ENCODE measurements around the gene LRRC61. TPM values are rescaled to one million over a fixed set of nuclear protein-coding genes. Genes with fewer than 3 reads are reported as not detected.

LRRC61 gene
- total RNA-seq, 1 donor from 2014 or later, result not detected

GRCh38 chr7:150358988-150359621, 36.0 kb downstream of the LRRC61 start:
- Mint-ChIP-seq H3K9me3 (ENCODE audit: unreplicated experiment) (no peaks in the 10 kb centered on the region), H3K27ac (ENCODE audit: unreplicated experiment) (no peak overlapping the region), H3K4me3 (ENCODE audit: unreplicated experiment) (no peak overlapping the region), H3K4me1 (ENCODE audit: unreplicated experiment) (peaks cover 6% of the 10 kb centered on the region), H3K27me3 (ENCODE audit: unreplicated experiment) (no peaks in the 10 kb centered on the region), H3K36me3 (ENCODE audit: unreplicated experiment) (no peaks in the 10 kb centered on the region)
- no peak for DNase-seq (ENCODE audit: extremely low spot score, unreplicated experiment)
- TF ChIP-seq CTCF (IDR thresholded peaks at IDR 0.05), result no peak

- Mint-ChIP-seq H3K27ac (ENCODE audit: unreplicated experiment) (no peak overlapping the region), H3K4me1 (ENCODE audit: unreplicated experiment) (peaks cover 6% of the 10 kb centered on the region)
Measured at GRCh38 chr7:150359622-150360362, 36.6 kb downstream of the LRRC61 start.

GRCh38 chr7:150360363-150361058, 37.4 kb downstream of the LRRC61 start:
- DNase-seq (ENCODE audit: extremely low spot score, unreplicated experiment), result no peak
- H3K4me1 Mint-ChIP-seq (ENCODE audit: unreplicated experiment), result peaks cover 6% of the 10 kb centered on the region
- no peaks in the 10 kb centered on the region for H3K27me3 Mint-ChIP-seq (ENCODE audit: unreplicated experiment)
- H3K27ac Mint-ChIP-seq (ENCODE audit: unreplicated experiment), result no peak overlapping the region
- no peak overlapping the region for H3K4me3 Mint-ChIP-seq (ENCODE audit: unreplicated experiment)
- H3K36me3 Mint-ChIP-seq (ENCODE audit: unreplicated experiment), result no peaks in the 10 kb centered on the region
- H3K9me3 Mint-ChIP-seq (ENCODE audit: unreplicated experiment), result no peaks in the 10 kb centered on the region
- TF ChIP-seq CTCF (IDR thresholded peaks at IDR 0.05), result no peak

More at GRCh38 chr7:150359622-150360362, 36.6 kb downstream of the LRRC61 start:
- TF ChIP-seq CTCF (IDR thresholded peaks at IDR 0.05), result no peak
- H3K9me3 Mint-ChIP-seq (ENCODE audit: unreplicated experiment), result no peaks in the 10 kb centered on the region
- H3K4me3 Mint-ChIP-seq (ENCODE audit: unreplicated experiment), result no peak overlapping the region
- DNase-seq (ENCODE audit: extremely low spot score, unreplicated experiment), result no peak
- H3K36me3 Mint-ChIP-seq (ENCODE audit: unreplicated experiment), result no peaks in the 10 kb centered on the region
- no peaks in the 10 kb centered on the region for H3K27me3 Mint-ChIP-seq (ENCODE audit: unreplicated experiment)

- Mint-ChIP-seq H3K4me3 (ENCODE audit: unreplicated experiment) (no peak overlapping the region), H3K9me3 (ENCODE audit: unreplicated experiment) (no peaks in the 10 kb centered on the region), H3K27me3 (ENCODE audit: unreplicated experiment) (no peaks in the 10 kb centered on the region), H3K4me1 (ENCODE audit: unreplicated experiment) (peaks cover 6% of the 10 kb centered on the region), H3K36me3 (ENCODE audit: unreplicated experiment) (no peaks in the 10 kb centered on the region), H3K27ac (ENCODE audit: unreplicated experiment) (no peak overlapping the region)
- no peak for DNase-seq (ENCODE audit: extremely low spot score, unreplicated experiment)
- no peak for TF ChIP-seq CTCF (IDR thresholded peaks at IDR 0.05)
Measured at GRCh38 chr7:150361402-150361801, 38.2 kb downstream of the LRRC61 start.
